GM21423 (cell line): ENCODE results near the gene GAP43.
"Not testable (repeated sequence)": the region's sequence is repeated elsewhere in the genome, so short reads cannot be mapped to it uniquely, and the experiment has no call there.

Experiments
- ATAC-seq: cut with Tn5 transposase; IDR thresholded peaks from one replicate; pipeline ENCODE4 v1.9.1; 2021; ENCODE audit warnings: mild to moderate bottlenecking, moderate library complexity; ENCODE audit not compliant: unreplicated experiment

GAP43 gene

DNA sequence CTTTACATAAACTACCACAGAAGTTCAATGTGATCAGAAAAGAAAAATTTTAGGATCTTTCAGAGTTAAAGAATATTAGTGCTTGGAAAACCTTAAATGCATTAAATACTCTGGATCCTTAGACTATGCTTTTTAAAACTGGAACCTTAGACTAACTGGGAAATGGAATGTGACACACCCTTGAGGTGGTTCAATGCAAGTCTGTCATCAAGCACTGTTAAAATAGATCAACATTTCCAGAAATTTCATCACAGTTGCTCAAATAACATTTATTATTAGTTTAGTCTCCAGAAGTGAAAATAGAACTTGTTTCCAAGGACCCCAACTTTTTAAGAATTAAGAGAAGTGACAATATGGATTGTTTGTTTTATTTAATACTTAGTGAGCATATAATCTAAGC, 71.8 kb downstream of the GAP43 start:
- ATAC-seq, result no peak

DNA sequence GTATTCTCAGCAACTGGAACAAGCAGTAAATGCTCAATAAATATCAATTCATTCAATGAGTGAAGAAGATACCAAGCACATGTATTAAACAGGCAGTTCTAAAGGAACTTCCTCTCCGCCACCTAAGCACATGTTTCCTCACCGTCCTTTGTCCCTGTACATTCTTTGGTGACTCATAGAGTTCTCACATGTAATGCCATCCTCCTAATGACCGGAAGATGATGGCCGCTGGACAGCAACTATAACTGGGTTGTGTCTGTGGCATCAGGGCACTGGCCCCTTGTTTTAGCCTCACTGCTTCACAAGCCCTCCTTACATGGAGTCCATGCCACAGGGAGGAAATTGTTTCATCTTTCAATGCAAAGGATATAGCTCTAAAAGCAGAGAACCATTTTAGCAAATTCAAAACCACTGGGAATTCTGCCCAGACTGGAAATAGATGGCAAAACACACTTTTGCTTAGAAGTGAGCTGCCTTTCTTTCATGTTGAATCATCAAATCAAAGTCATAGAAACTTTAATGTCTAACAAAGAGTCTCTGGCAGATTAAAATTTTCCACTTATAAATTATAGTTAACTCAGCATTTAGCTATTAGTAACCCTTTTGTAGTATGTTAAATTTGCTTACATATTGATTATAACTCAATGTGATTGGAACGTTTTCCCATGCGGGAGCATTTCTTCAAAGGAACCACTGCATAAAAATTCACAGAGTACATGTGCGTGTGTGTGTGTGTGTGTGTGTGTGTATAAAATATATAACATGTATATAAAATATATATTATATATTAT, 74.1 kb downstream of the GAP43 start:
- no peak for ATAC-seq

DNA sequence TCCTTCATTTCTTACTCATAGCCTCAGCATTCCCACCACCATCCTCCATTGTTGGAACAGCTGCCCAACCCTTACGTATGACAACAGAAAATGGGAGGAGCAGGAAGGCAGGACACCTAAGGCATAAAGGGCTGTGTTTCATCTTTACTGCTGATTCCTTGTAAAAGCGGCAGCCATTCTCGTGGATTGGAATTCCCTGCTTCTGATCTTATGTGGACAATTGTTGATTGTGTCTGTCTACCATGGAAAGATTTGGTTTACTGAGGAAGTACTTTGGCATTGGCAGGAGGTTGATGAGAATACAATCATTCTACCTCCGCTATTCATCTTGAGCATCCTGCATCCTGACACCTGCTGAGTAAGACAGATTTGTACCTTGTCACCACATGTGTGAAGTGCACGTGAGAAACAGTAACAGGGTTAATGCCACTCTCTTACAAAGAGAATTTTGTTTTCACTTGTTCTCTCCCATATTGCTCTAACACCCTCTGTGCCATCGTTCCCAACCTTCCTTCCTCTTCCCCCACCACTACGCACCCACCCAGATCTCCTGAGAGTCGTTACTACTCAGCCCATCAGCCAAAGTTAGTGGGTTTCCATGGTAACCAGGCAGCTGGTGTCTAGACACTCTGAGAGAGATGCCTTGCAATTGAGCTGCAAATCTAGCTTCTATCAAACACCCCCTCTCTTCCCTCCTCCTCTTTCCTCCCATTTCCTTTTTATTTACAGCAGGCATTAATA, 75.7 kb downstream of the GAP43 start:
- no peak for ATAC-seq

DNA sequence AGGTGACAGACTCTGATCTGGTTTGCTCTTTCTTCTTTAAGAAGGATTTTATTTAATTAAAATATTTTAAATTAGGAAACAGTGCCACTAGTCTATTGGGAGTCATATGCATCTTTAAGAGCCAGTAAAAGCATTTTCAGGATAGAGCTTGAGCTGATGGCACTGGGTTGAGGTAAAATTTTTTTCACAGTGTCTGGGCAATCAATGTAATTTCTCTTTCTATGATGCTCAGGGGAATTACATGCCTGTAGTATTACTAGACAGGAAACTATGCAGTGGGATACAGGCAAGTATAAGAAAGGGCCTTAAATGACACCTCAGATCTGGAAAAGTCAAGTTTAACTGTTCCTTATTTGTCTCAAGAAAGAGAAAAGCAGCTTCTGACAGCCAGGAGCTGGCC, 76.4 kb downstream of the GAP43 start:
- ATAC-seq, result no peak

DNA sequence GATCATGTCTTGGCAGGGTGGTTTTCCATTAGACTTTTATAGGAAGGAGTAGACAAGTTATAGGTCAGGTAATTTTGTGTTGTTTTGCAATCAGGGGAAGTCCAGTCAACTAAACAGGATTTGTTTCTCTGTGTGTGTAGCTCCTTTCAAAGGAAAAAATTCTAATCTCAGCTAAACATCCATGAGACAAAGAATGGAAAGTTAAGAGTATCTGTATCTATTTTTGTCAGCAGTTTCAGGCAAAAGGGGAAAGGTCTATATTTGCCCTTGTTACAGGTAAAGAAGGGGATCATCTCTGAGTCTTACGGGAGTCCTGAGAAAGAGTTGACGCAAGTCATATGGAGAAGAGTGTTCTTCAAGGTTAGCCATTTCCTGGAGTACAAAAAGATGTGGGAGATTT, 79.3 kb downstream of the GAP43 start:
- no peak for ATAC-seq

DNA sequence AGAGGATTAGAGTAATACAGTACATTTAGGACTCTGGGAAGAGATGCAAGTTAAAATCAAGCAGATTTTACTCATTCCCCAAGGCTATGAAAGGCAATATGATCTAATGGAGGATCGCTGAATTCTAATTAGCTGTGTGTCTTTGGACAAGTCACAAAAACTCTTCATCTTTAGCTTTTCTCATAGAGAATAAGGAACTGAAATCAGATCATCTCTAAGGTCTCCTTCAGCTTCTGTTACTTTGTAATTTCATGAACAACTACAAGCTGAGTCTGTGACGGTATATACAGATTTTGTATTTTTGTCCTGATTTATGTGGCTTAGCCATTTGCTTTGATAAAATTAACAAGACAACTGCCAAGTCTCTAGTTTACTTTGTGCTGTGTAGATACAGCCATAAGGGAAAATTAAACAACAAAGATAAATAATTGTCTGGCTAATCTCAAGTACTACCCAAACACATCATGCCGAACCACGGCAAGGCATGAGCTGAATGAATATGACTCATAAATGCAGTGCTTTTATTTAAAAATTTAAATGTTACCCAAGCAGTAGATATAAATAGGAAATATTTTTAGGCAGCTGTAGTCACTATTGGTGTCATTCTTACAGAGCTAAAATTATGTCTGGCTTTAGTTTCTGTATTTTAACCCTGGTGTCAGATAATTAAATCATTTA, 81.5 kb downstream of the GAP43 start:
- ATAC-seq, result no peak

DNA sequence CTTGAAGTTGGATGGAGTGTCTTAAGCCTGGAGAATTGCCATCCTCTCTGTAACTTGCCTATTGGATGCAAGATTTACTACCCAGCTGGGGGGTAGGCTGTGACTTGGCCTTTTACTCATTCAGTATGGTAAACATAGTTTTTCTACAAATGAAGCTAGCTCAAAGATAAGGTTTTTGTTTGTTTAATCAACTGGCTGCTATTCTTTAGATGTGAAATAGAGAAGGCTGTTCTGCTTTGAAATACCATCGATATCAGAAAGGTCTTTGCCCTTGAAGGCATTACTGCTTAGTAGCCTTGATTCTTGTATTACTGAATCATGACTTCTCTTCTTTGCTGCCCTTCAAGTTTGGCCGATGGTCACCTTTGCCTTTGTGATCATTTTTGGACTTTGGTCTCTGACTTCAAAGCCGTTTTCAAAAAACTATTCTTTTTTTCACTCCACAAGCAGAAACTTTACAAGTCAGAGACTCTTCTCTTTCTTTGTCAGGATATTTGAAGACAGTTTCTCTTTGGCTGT, 83.1 kb downstream of the GAP43 start:
- ATAC-seq, result no peak

DNA sequence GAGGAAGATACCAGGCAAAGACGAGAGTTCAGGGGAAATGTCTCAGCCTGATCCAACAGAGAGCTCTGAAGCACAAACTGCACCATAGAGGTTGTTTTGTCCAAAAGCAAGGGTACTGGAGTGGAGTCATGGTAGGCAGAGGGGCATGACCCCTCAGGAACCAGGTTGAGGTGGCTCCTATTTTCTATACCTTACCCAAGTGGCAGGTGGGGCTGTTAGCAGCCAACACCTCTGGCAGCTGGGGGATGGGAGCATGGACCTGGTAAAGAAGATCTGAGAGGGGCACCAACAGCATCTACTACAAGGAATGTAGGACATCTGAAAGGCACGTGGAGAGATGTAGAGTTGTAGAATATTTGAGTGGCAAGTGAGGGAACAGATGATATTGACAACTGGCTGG, 85.2 kb downstream of the GAP43 start:
- no peak for ATAC-seq

DNA sequence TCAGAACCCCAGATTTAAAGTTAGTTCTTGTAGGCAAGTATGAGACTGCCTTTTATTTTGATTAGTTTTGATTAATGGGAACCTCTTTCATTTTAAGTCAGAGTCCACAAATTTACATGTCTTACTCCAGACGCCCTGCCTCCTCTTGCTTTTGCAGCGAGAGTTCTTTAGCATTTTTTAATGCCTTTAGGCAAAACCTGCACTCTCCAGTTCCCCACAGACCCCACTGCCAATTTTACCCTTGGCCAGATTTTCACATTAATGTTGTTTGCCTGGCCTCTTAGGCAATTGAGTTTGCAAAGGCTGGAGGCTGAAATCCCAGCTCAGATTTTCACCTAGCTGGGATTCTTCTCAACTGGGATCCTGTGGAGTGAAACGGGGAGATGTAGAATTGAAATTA, 85.8 kb downstream of the GAP43 start:
- no peak for ATAC-seq

DNA sequence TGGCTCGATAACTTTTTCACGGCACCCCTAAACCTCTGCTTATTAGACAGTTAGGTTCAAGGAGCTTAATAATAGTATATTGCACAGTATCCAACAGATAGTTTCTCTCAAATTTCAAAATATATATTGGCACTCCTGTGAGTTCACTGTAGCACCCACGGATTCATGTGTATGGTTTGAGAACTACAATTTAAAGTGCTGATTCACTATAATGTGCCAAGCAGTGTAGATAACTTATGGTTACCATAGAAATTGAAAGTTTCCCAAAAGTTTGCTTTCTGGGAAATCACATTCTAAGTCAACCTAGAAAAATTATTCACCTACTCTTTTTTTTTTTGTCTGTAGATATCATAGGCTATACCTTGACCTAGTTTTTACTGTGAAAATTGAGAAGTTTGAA, 86.6 kb downstream of the GAP43 start:
- no peak for ATAC-seq

DNA sequence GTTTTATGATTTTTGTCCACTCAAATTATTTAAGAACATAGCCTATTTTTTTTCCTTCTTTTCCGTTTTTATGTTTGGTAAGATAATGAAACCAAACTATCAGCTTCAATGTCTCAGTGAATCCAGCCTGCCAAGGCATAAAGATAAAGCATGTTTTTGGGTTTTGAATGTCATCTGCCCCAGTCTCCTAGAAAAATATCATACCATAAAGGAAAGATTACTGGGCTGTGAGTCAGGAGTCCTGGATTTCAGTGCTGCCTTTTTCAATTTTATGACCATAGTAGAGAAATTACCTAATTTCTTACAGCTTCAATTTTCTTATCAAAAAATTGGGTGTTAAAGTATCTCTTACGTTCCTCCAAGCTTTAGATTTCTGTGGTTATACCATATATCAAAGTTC, 87.5 kb downstream of the GAP43 start:
- ATAC-seq, result no peak

DNA sequence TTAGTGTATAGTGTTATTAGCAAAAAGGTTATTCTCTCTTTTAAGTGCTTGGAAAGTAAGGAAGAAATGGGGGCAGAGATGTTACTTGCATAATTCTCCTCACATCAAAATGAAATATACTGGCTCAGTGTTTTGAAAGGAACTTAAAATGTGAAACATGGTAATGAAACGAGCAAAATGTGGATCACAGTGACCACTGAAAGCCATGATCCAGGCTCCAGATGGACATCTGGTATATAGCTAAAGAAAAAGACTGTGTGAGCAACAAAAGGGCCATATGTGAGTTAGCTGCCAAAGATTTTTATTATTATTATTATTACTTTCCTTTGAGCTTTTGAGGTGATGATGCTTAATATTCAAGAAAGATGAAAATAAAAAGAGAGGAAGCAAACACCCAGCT, 89.6 kb downstream of the GAP43 start:
- no peak for ATAC-seq

DNA sequence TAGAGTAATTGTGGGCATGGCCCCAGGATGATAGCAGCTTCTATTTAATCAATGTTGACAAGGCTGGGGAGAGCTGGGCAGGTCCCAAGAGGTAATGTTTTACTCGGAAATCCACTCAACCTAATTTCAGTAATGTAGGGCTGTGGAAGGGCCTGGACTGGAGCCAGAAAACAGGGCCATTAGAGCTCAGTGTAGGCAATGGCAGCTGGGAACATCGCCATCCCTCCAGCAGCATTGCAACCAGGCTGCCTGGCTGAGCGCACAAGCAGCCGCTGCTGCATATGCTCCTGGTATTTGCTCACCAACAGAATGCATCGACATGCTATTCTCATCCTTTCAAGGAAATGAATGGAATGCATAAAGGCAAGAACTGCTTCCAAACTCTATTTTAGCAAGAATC, 90.0 kb downstream of the GAP43 start:
- ATAC-seq, result no peak

DNA sequence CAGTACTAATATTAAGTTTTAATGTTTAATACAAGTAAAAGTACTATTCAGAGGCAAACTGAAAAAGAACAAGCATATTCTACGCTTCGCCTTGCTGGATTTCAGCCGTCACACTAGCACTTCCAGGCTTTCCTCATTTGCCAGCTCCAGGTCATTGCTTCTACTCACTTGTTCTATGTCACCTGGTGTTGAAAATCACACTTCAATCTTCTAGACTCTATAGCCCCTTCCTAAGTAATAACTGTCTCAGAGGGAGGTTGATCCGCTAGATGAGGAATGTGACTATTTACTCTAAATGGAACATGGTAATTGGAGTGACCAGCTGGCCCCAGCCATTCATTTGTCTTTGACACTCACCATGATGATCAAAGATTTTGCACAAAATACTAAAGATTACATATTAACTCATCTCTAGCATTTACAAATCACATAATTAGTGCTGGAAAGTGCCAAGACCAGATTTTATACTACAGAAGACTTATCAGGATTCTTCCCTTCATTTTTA, 92.0 kb downstream of the GAP43 start:
- ATAC-seq, result no peak

DNA sequence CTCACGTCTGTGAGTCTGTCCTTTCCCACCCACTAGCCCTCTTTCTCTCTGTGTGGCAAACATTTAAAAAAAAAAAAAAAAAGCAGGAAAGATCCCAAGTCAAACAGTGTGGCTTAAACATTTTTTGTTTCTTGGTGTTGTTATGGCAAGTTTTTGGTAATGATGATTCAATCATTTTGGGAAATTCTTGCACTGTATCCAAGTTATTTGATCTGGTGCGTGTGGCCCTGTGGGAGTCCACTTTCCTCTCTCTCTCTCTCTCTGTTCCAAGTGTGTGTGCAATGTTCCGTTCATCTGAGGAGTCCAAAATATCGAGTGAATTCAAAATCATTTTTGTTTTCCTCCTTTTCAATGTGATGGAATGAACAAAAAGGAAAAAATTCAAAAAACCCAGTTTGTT, 97.7 kb downstream of the GAP43 start:
- no peak for ATAC-seq

DNA sequence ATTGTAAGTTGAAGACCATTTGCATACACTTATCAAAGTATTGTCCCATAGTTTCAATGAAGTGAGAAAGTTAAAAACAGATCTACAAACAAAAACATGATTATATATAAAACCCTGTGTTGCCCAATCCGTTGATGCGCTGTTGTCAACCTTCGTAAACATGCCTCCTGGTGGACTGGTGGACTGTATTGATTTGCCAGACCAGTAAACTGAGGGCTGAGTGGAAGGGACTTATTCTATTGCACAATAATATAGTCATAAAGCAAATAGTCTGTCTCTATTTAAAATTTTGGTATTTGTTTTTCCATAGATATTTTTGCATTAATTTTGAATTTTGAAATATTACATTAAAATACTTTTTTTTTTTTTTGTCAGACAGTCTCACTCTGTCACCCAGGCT, 102.5 kb downstream of the GAP43 start:
- no peak for ATAC-seq

DNA sequence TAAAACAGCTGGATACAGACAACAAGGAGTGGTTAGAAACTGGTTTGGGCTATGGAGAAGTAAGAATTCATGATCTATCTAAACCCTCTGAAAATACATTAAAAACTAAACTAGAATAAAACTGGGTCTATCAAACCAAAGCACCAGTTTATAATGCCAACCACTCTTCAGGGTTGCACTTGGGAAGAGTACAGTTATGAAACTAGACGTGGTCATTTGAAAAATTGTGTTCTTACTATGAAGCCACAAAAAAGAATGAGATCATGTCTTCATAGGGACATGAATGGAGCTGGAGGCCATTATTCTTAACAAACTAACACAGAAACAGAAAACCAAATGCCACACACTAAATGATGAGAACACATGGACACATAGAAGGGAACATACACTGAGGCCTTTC, 103.8 kb downstream of the GAP43 start:
- ATAC-seq, result no peak

DNA sequence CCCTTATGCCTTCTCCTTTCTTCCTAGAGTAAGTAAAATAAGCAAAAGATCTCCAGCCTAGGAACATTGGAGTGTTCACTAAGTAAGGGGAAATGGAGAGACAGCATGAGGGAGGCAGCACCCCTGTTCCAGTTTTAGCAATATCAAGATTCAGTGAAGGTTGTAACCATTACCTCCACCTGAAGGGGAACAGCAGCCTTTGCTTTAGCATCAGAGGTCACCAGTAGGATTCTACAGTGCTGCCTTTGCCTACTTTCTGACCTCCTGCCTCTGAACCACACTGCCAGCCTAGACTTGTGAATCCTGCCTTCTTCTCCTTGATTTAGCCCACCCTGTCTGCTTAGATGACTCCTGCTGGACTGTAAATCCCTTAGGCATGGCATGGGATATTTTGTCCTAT, 104.7 kb downstream of the GAP43 start:
- no peak for ATAC-seq

DNA sequence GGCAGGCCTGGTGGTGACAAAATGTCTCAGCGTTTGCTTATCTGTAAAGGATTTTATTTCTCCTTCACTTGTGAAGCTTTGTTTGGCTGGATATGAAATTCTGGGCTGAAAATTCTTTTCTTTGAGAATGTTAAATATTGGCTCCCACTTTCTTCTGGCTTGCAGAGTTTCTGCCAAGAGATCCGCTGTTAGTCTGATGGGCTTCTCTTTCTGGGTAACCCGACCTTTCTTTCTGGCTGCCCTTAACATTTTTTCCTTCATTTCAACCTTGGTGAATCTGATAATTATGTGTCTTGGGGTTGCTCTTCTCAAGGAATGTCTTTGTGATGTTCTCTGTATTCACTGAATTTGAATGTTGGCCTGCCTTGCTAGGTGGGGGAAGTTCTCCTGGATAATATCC, 113.0 kb downstream of the GAP43 start:
- ATAC-seq, result not testable (repeated sequence)

DNA sequence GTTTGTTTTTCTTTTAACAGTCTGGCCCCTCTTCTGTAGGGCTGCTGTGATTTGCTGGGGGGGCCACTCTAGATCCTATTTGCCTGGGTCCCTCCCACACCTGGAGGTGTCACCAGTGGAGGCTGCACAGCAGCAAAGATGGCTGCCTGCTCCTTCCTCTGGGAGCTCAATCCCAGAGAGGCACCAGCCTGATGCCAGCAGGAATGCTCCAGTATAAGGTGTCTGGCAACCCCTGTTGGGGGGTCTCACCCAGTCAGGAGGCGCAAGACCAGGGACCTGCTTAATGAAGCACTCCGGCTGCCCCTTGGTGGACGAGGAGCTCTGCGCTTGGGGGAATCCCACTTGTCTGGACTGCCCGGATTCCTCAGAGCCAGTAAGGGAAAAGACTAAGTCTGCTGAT, 118.3 kb downstream of the GAP43 start:
- ATAC-seq, result no peak

DNA sequence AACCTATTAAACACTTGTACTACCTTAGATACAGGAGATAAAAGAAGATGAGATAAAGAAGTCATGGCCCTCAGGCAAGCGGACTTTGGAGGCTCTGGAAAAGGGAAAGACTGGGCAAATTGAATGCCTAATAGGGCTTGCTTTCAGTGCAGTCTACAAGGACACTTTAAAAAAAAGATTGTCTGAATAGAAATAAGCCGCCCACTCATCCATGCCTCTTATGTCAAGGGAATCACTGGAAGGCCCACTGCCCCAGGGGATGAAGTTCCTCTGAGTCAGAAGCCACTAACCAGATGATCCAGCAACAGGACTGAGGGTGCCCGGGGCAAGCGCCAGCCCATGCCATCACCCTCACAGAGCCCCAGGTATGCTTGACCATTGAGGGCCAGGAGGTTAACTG, 121.2 kb downstream of the GAP43 start:
- ATAC-seq, result not testable (repeated sequence)

DNA sequence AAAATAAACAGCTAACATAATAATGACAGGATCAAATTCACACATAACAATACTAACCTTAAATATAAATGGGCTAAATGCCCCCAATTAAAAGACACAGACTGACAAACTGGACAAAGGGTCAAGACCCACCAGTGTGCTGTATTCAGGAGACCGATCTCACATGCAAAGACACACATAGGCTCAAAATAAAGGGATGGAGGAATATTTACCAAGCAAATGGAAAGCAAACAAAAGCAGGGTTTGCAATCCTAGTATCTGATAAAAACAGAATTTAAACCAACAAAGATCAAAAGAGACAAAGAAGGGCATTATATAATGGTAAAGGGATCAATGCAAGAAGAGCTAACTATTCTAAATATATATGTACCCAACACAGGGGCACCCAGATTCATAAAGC, 129.7 kb downstream of the GAP43 start:
- ATAC-seq, result not testable (repeated sequence)
